Cardiac muscle cell (in vitro differentiated cells and primary cell): ENCODE results near the gene GSC. TPM values are rescaled to one million over a fixed set of nuclear protein-coding genes. Genes with fewer than 3 reads are reported as not detected.

Experiments
- DNase-seq, 2 donors: peaks; one replicate each; pipeline versions ENCODE4 v3.0.0 to v3.0.0-alpha.2; 2010 to 2017; ENCODE audit warnings: low read depth in 1 of 2, low spot score in 1 of 2
- H3K27ac ChIP-seq: fragments of 200-600 bp; sonication (generic); 2 replicates; pipeline ENCODE4 v1.5.1; 2016
- H3K27me3 ChIP-seq: fragments of 200-600 bp; sonication (generic); 2 replicates; pipeline ENCODE4 v1.6.0; 2016; ENCODE audit warnings: control low read depth
- H3K36me3 ChIP-seq: fragments of 200-600 bp; sonication (generic); 2 replicates; pipeline ENCODE4 v1.5.1; 2016; ENCODE audit warnings: control low read depth
- H3K4me1 ChIP-seq: fragments of 200-600 bp; sonication (generic); 2 replicates; pipeline ENCODE4 v1.8.1; 2017; ENCODE audit warnings: low read depth, mild to moderate bottlenecking, mixed run types
- H3K4me3 ChIP-seq: fragments of 200-600 bp; sonication (generic); 2 replicates; pipeline ENCODE4 v1.5.1; 2016; ENCODE audit warnings: mild to moderate bottlenecking
- H3K9me3 ChIP-seq: fragments of 200-600 bp; sonication (generic); 2 replicates; pipeline ENCODE4 v1.5.1; 2017; ENCODE audit warnings: low read depth, mild to moderate bottlenecking, control low read depth
- polyA plus RNA-seq: library from polyadenylated mRNA; unstranded; fragments of >200 nt; fragmentation: Nextera tagmentation; extraction: Ambion mirVana; gene quantifications from 2 replicates; pipeline ENCODE4 v1.2.1, GENCODE V29; 2016
- total RNA-seq: library from RNA; depleted of rRNA; stranded (reverse); fragments of >200 nt; gene quantifications from 2 replicates; pipeline ENCODE4 v1.2.3, GENCODE V29; 2016
- TF ChIP-seq, protein P1 (sequence below): IDR thresholded peaks from 2 replicates; pipeline ENCODE4 v1.5.1; 2012; ENCODE audit warnings: low read depth, mild to moderate bottlenecking, low read length

The GSC gene
- total and polyA plus RNA-seq, 2 experiments from 2014 or later: 0.24 to 1.2 TPM

DNA sequence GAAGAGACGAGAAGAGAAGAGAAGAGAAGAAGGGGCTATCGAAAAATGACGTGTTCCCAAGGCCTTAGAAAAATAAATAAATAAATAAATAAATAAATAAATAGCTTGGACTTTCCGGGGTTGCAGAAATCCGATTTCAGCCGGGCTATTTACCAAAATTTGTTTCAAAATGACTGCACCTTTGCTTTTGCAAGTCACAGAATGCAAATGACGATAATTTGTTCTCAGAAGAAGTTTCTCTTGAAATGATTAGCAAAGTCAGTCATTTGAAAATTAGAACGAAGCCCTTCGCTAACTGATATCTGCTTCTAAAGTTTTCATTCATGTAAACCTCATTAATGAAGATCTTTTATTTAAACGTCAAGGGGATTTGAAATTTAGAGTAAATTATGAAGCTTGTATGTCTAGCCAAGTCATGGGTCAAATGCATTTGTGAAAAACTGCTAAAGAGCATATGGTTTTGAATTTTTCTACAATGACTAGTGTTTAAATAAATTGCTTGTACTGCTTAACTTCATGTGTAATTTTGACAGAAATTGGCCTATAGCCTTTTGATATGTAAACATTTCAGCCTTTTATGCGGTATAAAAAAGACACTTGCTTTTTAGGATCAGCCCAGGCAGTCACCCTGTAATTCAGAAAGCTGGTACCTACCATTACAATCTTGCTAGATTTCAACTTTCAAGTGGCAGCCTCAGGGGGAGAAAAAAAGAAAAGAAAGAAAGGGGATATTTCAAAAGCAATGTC lies 4.6 kb upstream of the GSC start:
- no peak for DNase-seq
- TF ChIP-seq, protein P1, sequence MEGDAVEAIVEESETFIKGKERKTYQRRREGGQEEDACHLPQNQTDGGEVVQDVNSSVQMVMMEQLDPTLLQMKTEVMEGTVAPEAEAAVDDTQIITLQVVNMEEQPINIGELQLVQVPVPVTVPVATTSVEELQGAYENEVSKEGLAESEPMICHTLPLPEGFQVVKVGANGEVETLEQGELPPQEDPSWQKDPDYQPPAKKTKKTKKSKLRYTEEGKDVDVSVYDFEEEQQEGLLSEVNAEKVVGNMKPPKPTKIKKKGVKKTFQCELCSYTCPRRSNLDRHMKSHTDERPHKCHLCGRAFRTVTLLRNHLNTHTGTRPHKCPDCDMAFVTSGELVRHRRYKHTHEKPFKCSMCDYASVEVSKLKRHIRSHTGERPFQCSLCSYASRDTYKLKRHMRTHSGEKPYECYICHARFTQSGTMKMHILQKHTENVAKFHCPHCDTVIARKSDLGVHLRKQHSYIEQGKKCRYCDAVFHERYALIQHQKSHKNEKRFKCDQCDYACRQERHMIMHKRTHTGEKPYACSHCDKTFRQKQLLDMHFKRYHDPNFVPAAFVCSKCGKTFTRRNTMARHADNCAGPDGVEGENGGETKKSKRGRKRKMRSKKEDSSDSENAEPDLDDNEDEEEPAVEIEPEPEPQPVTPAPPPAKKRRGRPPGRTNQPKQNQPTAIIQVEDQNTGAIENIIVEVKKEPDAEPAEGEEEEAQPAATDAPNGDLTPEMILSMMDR: no peak
- Histone ChIP-seq H3K27me3 (peaks cover 100% of the 10 kb centered on the region), H3K27ac (no peak overlapping the region), H3K4me3 (no peak overlapping the region), H3K4me1 (peaks cover 3% of the 10 kb centered on the region), H3K9me3 (no peaks in the 10 kb centered on the region), H3K36me3 (no peaks in the 10 kb centered on the region)

DNA sequence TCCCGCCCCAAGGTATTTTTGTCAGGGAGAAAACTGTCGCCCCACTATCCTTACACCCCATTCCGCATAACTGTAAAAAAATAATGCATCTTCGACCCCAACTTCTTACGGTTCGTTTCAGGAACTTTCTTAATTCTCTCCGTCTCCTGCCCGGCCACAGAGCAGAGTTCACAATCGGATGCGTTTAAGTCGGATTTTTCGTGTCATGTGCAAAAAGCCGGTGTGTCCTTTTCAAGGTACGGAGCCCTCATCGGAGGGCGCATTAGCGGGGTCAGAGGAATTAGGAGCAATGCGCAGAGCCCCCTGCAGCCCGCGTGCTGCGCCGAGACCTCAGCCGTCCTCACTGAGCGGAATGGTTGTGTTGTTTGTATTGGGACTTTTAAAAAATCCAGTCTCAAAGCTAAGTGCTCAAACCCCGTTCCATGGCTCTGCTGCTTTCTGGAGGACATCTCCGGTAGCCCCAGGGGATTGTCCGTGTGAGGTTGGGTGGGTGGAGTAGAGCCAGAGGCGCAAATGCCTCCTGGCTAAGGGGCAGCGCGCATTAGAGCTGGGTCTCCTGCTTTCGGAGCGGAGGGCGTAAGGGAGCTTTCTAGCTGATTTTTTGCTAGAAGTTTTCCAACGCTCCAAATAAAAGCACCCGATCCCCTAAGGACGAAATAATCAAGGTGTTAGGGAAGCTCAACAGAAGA lies 3.9 kb upstream of the GSC start:
- no peaks in the 10 kb centered on the region for H3K9me3 ChIP-seq
- peaks cover 100% of the 10 kb centered on the region for H3K27me3 ChIP-seq
- H3K36me3 ChIP-seq: no peaks in the 10 kb centered on the region
- no peak overlapping the region for H3K27ac ChIP-seq
- TF ChIP-seq, protein P1: no peak
- no peak overlapping the region for H3K4me3 ChIP-seq
- peaks cover 3% of the 10 kb centered on the region for H3K4me1 ChIP-seq
- no peak for DNase-seq

- H3K4me3 ChIP-seq: peak overlapping the region; percentile 2
- TF ChIP-seq, protein P1: no peak
- H3K27me3 ChIP-seq: peaks cover 100% of the 10 kb centered on the region
- H3K9me3 ChIP-seq: no peaks in the 10 kb centered on the region
- H3K4me1 ChIP-seq: peaks cover 3% of the 10 kb centered on the region
- no peak overlapping the region for H3K27ac ChIP-seq
- no peaks in the 10 kb centered on the region for H3K36me3 ChIP-seq
- DNase-seq: peak in 1 of 2 donors; percentile 47
Observed at GRCh38 chr14:94773061-94773648, 3.2 kb upstream of the GSC start.

- Histone ChIP-seq H3K4me3 (no peak overlapping the region), H3K27ac (no peak overlapping the region), H3K9me3 (no peaks in the 10 kb centered on the region), H3K4me1 (peaks cover 3% of the 10 kb centered on the region), H3K36me3 (no peaks in the 10 kb centered on the region), H3K27me3 (peaks cover 100% of the 10 kb centered on the region)
- TF ChIP-seq, protein P1: no peak
- DNase-seq: no peak
Observed at GRCh38 chr14:94772548-94772947, 2.6 kb upstream of the GSC start.

GRCh38 chr14:94771906-94772490 lies 2.1 kb upstream of the GSC start:
- no peaks in the 10 kb centered on the region for H3K36me3 ChIP-seq
- no peak overlapping the region for H3K4me3 ChIP-seq
- H3K27me3 ChIP-seq: peaks cover 100% of the 10 kb centered on the region
- H3K27ac ChIP-seq: no peak overlapping the region
- no peak for DNase-seq
- H3K9me3 ChIP-seq: no peaks in the 10 kb centered on the region
- peaks cover 3% of the 10 kb centered on the region for H3K4me1 ChIP-seq
- TF ChIP-seq, protein P1: no peak
